ENCODE results near the gene LMF2. TPM values are rescaled to one million over a fixed set of nuclear protein-coding genes. Genes with fewer than 3 reads are reported as not detected.

The LMF2 gene
- total and polyA plus RNA-seq, 2 of the 8 experiments (the other 6 are each of a cell fraction or from before 2014, with no cell fraction given) = 34.3 to 62.9 TPM

- H3K4me2 ChIP-seq (ENCODE audit: insufficient read depth in 1 of 2, low read depth in 2 of 2, low read length in 2 of 2) = no peak overlapping the region
- no peak overlapping the region for H3K23ac ChIP-seq (ENCODE audit: insufficient read length)
- no peak overlapping the region for H2BK5ac ChIP-seq (ENCODE audit: low read depth, low read length)
- H2BK12ac ChIP-seq (ENCODE audit: low read depth, low read length) = no peak overlapping the region
- no peaks in the 10 kb centered on the region for H3K4me1 ChIP-seq (replicated peaks in 1 of 4; ENCODE audit: control insufficient read depth in 3 of 4, insufficient read depth in 4 of 4, low read length in 3 of 4)
- H2AK5ac ChIP-seq (ENCODE audit: low read depth, low read length) = no peak overlapping the region
- 89% methylated on average over 16 of the region's 20 CpGs; no CpG with 5 or more reads in 1 of the 2 experiments for WGBS, 2 experiments (ENCODE audit: extremely low coverage in 1 of 2, insufficient coverage in 1 of 2, insufficient read length in 1 of 2, insufficient replicate concordance in 2 of 2, low coverage in 1 of 2, low lambda C conversion rate in 2 of 2, missing lambda C conversion rate in 1 of 2)
- no peak overlapping the region for H3K9ac ChIP-seq (replicated peaks in 1 of 4; ENCODE audit: extremely low read depth in 1 of 4, low read depth in 3 of 4, low read length in 3 of 4)
- H3K27me3 ChIP-seq (replicated peaks in 1 of 4; ENCODE audit: control insufficient read depth in 3 of 4, extremely low read depth in 1 of 4, insufficient read depth in 3 of 4, low read length in 3 of 4) = no peaks in the 10 kb centered on the region
- no peak overlapping the region for H2AFZ ChIP-seq (ENCODE audit: low read length)
- H3K27ac ChIP-seq (ENCODE audit: low read depth, low read length) = no peak overlapping the region
- POLR2A ChIA-PET (ENCODE audit: partially characterized antibody) = interaction anchor here (0.7 to 0.9 kb wide), 2 partner anchors 9 to 54 kb away, joined by 3 read pairs; no protein-coding TSS in a partner anchor
- no peak overlapping the region for H3K14ac ChIP-seq (ENCODE audit: insufficient read length)
- H2BK120ac ChIP-seq (replicated peaks; ENCODE audit: low read depth, low read length) = no peak overlapping the region
- peaks cover 10% of the 10 kb centered on the region; the same call in 1 of the 2 replicates for H3K79me1 ChIP-seq (ENCODE audit: low read depth, low read length)
- no peak overlapping the region for H3K4me3 ChIP-seq (ENCODE audit: extremely low read depth in 1 of 4, insufficient read depth in 2 of 4, low read depth in 3 of 4, low read length in 4 of 4)
- no peak overlapping the region for H4K5ac ChIP-seq (ENCODE audit: insufficient read length, low read depth, low read length)
- H3K56ac ChIP-seq (replicated peaks; ENCODE audit: insufficient read length, low read depth, low read length) = no peak overlapping the region
- H4K91ac ChIP-seq (replicated peaks; ENCODE audit: insufficient read length, low read length) = no peak overlapping the region
- H3K79me2 ChIP-seq (ENCODE audit: control insufficient read depth in 1 of 2, insufficient read depth in 2 of 2, low read length in 2 of 2) = peaks cover 10 to 23% of the 10 kb centered on the region in 2 experiments
- no peak overlapping the region for H2BK20ac ChIP-seq (ENCODE audit: low read length)
- H3K4ac ChIP-seq (replicated peaks; ENCODE audit: insufficient read length, low read depth, low read length) = no peak overlapping the region
- DNase-seq (ENCODE audit: low read depth in 1 of 2, low spot score in 2 of 2) (no peak), FAIRE-seq (no peak)
- no peak overlapping the region for H4K8ac ChIP-seq (ENCODE audit: extremely low read depth, insufficient read depth, low read length)
- no peaks in the 10 kb centered on the region for H3K9me3 ChIP-seq (ENCODE audit: insufficient read depth in 2 of 2, low read depth in 1 of 2, low read length in 1 of 2)
- CTCF ChIA-PET (ENCODE audit: partially characterized antibody) = interaction anchor here (0.6 to 1.0 kb wide), 4 partner anchors 8 to 73 kb away, joined by 3 to 4 read pairs (median 3); partner anchors contain the start of gene SCO2
- peaks cover 9 to 15% of the 10 kb centered on the region in 2 experiments for H4K20me1 ChIP-seq (replicated peaks in 1 of 2; ENCODE audit: control insufficient read depth in 1 of 2, insufficient read depth in 2 of 2, low read length in 2 of 2)
- TF ChIP-seq POU5F1 (IDR thresholded peaks at IDR 0.05; ENCODE audit: low read depth, low read length) (no peak), USF2 (IDR thresholded peaks at IDR 0.05; ENCODE audit: low read length) (no peak), SP2 (IDR thresholded peaks at IDR 0.05; ENCODE audit: low read length) (no peak), MAFK (IDR thresholded peaks at IDR 0.05; ENCODE audit: low read depth, low read length) (no peak), CBX5 (IDR thresholded peaks at IDR 0.05; ENCODE audit: low read depth, low read length) (no peak), TAF1 (IDR thresholded peaks at IDR 0.05; ENCODE audit: low read depth, low read length) (no peak), ASH2L (IDR thresholded peaks at IDR 0.05; ENCODE audit: low read length) (no peak), SIN3A (conservative IDR thresholded peaks at IDR 0.05 in 1 of 2, IDR thresholded peaks at IDR 0.05 in 1 of 2; ENCODE audit: low read depth in 1 of 2, low read length in 2 of 2) (no peak)
- no peak overlapping the region for H2BK15ac ChIP-seq (ENCODE audit: low read length)
- no peaks in the 10 kb centered on the region for H3K23me2 ChIP-seq (ENCODE audit: low read depth, low read length)
- H3K18ac ChIP-seq (ENCODE audit: extremely low read depth, low read length) = no peak overlapping the region
- H3K36me3 ChIP-seq (ENCODE audit: control insufficient read depth in 2 of 4, insufficient read depth in 4 of 4, low read length in 3 of 4) = peaks cover 0 to 12% (median 10%) of the 10 kb centered on the region in 4 experiments; a peak in 5 of 8 replicates
Observed at GRCh38 chr22:50517495-50518260, 10.2 kb upstream of the LMF2 start.

Measured in H1 (cell line).